ENCODE data around the gene ALPK1.

DNA sequence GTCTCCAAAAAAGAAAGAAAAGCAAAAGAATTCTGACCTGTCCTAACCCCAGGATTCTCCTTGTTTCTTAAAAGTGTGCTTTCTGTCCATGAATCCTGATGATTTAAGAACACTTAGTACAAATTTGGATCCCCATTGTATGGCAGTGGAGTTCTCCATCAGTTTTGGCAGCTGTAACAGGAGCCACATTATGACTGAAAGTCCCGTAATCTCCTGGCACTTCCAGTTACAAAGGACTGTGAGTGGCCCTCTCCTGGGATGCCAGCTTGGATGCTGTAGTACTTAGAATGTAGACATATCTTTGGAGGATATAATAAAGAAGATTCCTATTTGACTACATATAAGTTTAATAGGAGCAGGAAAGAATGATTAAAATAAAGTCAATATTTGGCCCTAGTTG is 44.9 kb upstream of the ALPK1 start:
- TF ChIP-seq, protein P1, sequence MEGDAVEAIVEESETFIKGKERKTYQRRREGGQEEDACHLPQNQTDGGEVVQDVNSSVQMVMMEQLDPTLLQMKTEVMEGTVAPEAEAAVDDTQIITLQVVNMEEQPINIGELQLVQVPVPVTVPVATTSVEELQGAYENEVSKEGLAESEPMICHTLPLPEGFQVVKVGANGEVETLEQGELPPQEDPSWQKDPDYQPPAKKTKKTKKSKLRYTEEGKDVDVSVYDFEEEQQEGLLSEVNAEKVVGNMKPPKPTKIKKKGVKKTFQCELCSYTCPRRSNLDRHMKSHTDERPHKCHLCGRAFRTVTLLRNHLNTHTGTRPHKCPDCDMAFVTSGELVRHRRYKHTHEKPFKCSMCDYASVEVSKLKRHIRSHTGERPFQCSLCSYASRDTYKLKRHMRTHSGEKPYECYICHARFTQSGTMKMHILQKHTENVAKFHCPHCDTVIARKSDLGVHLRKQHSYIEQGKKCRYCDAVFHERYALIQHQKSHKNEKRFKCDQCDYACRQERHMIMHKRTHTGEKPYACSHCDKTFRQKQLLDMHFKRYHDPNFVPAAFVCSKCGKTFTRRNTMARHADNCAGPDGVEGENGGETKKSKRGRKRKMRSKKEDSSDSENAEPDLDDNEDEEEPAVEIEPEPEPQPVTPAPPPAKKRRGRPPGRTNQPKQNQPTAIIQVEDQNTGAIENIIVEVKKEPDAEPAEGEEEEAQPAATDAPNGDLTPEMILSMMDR (IDR thresholded peaks at IDR 0.05): no peak
- no peak for TF ChIP-seq POLR2A (IDR thresholded peaks at IDR 0.05)
- TF ChIP-seq POLR2AphosphoS5 (IDR thresholded peaks at IDR 0.05): no peak
